ENCODE measurements around the gene TTC17. TPM values are rescaled to one million over a fixed set of nuclear protein-coding genes. Genes with fewer than 3 reads are reported as not detected.

Gene TTC17
- total RNA-seq, 1 experiment from 2014 or later: 38.7 TPM

- DNase-seq (ENCODE audit: low spot score): no peak
Measured at GRCh38 chr11:43523632-43524031, 164.9 kb downstream of the TTC17 start.

- no peak for DNase-seq (ENCODE audit: low spot score)
Measured at GRCh38 chr11:43532041-43532440, 173.3 kb downstream of the TTC17 start.

- DNase-seq (ENCODE audit: low spot score): no peak
Measured at GRCh38 chr11:43537833-43538615, 179.3 kb downstream of the TTC17 start.

- DNase-seq (ENCODE audit: low spot score): no peak
Measured at GRCh38 chr11:43541993-43542392, 183.3 kb downstream of the TTC17 start.

- DNase-seq (ENCODE audit: low spot score): no peak
Measured at GRCh38 chr11:43542750-43543712, 184.3 kb downstream of the TTC17 start.

Small RNA genes within 50 kb of the gene (small RNA-seq; reads per million reads assigned to genes)
- not detected for gene RF00019
- not detected for gene RN7SKP287

Other genes with a start within 250 kb of the TTC17 start
- gene API5, start 46.9 kb upstream of the TTC17 start, total RNA-seq (2014; rRNA removed; shearing (Covaris generic)): 66.1 and 70.2 TPM in 2 replicates